ENCODE results near the gene TEX10.

GRCh38 chr9:100294806-100295205 lies 57.9 kb downstream of the TEX10 start:
- TF ChIP-seq POLR2A (IDR thresholded peaks at IDR 0.05), result no peak
- TF ChIP-seq, protein P1, sequence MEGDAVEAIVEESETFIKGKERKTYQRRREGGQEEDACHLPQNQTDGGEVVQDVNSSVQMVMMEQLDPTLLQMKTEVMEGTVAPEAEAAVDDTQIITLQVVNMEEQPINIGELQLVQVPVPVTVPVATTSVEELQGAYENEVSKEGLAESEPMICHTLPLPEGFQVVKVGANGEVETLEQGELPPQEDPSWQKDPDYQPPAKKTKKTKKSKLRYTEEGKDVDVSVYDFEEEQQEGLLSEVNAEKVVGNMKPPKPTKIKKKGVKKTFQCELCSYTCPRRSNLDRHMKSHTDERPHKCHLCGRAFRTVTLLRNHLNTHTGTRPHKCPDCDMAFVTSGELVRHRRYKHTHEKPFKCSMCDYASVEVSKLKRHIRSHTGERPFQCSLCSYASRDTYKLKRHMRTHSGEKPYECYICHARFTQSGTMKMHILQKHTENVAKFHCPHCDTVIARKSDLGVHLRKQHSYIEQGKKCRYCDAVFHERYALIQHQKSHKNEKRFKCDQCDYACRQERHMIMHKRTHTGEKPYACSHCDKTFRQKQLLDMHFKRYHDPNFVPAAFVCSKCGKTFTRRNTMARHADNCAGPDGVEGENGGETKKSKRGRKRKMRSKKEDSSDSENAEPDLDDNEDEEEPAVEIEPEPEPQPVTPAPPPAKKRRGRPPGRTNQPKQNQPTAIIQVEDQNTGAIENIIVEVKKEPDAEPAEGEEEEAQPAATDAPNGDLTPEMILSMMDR (IDR thresholded peaks at IDR 0.05), result no peak

All from body of pancreas (tissue), 4 donors.